Adrenal gland (tissue), 5 donors: Measurements from ENCODE around the gene OBSL1.

ENCODE experiments used
- POLR2A ChIP-seq, 2 donors: fragments of 450-650 bp; IDR thresholded peaks; one replicate each; pipeline ENCODE4 v1.6.1; 2017; ENCODE audit warnings: antibody characterized with exemption in 2 of 2, mild to moderate bottlenecking in 2 of 2, moderate library complexity in 1 of 2
- TF ChIP-seq, protein P1 (sequence below), 6 experiments: fragments of 450-650 bp in 4 of 6; fragments of 200-600 bp in 2 of 6; sonication (generic) in 1 of 6; IDR thresholded peaks; 1 replicate in 5 of 6; 2 replicates in 1 of 6; pipeline versions ENCODE4 v1.5.1 to v1.8.0; 2016 to 2021; ENCODE audit warnings: antibody characterized with exemption in 6 of 6, mild to moderate bottlenecking in 2 of 6, moderate library complexity in 1 of 6
- donor health status: DM: no; HTN: no; CAD: no.

DNA sequence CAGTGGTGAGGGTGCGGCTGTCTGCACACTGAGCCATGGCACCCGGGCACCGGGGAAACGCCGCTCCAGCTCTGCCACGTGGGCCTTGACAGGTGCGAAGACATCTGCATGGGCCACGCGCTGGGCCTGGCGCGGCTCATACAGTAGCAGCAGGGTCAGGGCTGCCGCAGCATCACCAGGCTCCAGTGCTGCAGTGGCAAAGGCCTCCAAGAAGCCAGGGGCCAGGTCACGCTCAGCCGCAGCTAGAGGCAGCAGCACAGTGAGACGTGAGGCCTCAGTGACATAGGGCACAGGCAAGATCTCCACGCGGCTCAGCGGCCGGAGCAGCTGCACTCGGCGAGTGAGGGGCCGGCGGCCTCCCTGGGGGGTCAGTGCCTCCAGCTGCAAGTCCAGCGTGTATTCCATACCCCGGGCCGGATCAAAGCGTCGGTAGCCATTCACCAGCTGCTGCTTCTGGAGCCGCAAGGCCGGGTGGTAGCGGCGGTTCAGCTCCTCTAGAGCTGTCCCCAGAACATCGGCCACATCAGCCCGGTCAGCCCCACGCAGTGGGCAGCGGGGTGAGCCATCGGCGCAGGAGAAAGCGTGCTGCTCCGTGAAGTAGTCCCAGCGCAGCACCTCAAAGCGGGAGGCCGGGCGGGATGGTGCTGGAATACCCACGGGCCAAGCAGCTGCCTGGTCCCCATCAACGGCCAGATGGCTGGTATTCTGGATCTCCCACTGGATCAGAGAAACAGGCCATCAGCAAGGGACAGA lies 31.2 kb downstream of the OBSL1 start:
- TF ChIP-seq, protein P1, sequence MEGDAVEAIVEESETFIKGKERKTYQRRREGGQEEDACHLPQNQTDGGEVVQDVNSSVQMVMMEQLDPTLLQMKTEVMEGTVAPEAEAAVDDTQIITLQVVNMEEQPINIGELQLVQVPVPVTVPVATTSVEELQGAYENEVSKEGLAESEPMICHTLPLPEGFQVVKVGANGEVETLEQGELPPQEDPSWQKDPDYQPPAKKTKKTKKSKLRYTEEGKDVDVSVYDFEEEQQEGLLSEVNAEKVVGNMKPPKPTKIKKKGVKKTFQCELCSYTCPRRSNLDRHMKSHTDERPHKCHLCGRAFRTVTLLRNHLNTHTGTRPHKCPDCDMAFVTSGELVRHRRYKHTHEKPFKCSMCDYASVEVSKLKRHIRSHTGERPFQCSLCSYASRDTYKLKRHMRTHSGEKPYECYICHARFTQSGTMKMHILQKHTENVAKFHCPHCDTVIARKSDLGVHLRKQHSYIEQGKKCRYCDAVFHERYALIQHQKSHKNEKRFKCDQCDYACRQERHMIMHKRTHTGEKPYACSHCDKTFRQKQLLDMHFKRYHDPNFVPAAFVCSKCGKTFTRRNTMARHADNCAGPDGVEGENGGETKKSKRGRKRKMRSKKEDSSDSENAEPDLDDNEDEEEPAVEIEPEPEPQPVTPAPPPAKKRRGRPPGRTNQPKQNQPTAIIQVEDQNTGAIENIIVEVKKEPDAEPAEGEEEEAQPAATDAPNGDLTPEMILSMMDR (IDR thresholded peaks at IDR 0.05) = no peak
- no peak for TF ChIP-seq POLR2A (IDR thresholded peaks at IDR 0.05)
